GM19397 (cell line): ENCODE data around the gene TRDN.
"Not testable (repeated sequence)": the region's sequence is repeated elsewhere in the genome, so short reads cannot be mapped to it uniquely, and the experiment has no call there.

ENCODE experiments used
- ATAC-seq: cut with Tn5 transposase; IDR thresholded peaks from one replicate; pipeline ENCODE4 v1.9.1; 2021; ENCODE audit warnings: mild to moderate bottlenecking, moderate library complexity; ENCODE audit not compliant: unreplicated experiment

TRDN gene

GRCh38 chr6:123509112-123509511 is 127.6 kb downstream of the TRDN start:
- ATAC-seq: no peak

GRCh38 chr6:123508290-123508689 is 128.5 kb downstream of the TRDN start:
- no peak for ATAC-seq

GRCh38 chr6:123507582-123507981 is 129.2 kb downstream of the TRDN start:
- no peak for ATAC-seq

GRCh38 chr6:123503619-123504018 is 133.1 kb downstream of the TRDN start:
- no peak for ATAC-seq

- ATAC-seq: no peak
Measured at GRCh38 chr6:123497025-123497424, 139.7 kb downstream of the TRDN start.

- no peak for ATAC-seq
Measured at GRCh38 chr6:123489589-123489988, 147.2 kb downstream of the TRDN start.

GRCh38 chr6:123480986-123481385 is 155.8 kb downstream of the TRDN start:
- no peak for ATAC-seq

GRCh38 chr6:123472025-123472702 is 164.6 kb downstream of the TRDN start:
- ATAC-seq: not testable (repeated sequence)

GRCh38 chr6:123467392-123467791 is 169.4 kb downstream of the TRDN start:
- ATAC-seq: no peak

GRCh38 chr6:123462152-123462551 is 174.6 kb downstream of the TRDN start:
- no peak for ATAC-seq

- ATAC-seq: no peak
Measured at GRCh38 chr6:123458218-123458617, 178.5 kb downstream of the TRDN start.

GRCh38 chr6:123456836-123457235 is 179.9 kb downstream of the TRDN start:
- no peak for ATAC-seq

- no peak for ATAC-seq
Measured at GRCh38 chr6:123454448-123454847, 182.3 kb downstream of the TRDN start.

GRCh38 chr6:123453071-123453470 is 183.7 kb downstream of the TRDN start:
- ATAC-seq: not testable (repeated sequence)

GRCh38 chr6:123448306-123448884 is 188.4 kb downstream of the TRDN start:
- ATAC-seq: no peak

- no peak for ATAC-seq
Measured at GRCh38 chr6:123447315-123447937, 189.3 kb downstream of the TRDN start.

- no peak for ATAC-seq
Measured at GRCh38 chr6:123439371-123439770, 197.4 kb downstream of the TRDN start.

GRCh38 chr6:123434186-123434585 is 202.6 kb downstream of the TRDN start:
- no peak for ATAC-seq

GRCh38 chr6:123430970-123431369 is 205.8 kb downstream of the TRDN start:
- no peak for ATAC-seq

- ATAC-seq: no peak
Measured at GRCh38 chr6:123427008-123427407, 209.7 kb downstream of the TRDN start.

- no peak for ATAC-seq
Measured at GRCh38 chr6:123423130-123423529, 213.6 kb downstream of the TRDN start.

GRCh38 chr6:123420512-123420911 is 216.2 kb downstream of the TRDN start:
- ATAC-seq: no peak
